ENCODE results near the gene PRKCSH. TPM values are rescaled to one million over a fixed set of nuclear protein-coding genes. Genes with fewer than 3 reads are reported as not detected.
"Not testable (repeated sequence)": the region's sequence is repeated elsewhere in the genome, so short reads cannot be mapped to it uniquely, and the experiment has no call there.

The PRKCSH gene
- total RNA-seq, 1 experiment from 2014 or later = 399 TPM

- no peak for ATAC-seq
- H3K9me3 ChIP-seq (ENCODE audit: control insufficient read depth, insufficient read depth, low read depth, low read length) = no peaks in the 10 kb centered on the region
- no TSS peak for BruUV-seq (replicated peaks)
- ChIA-PET CTCF (no interaction called here), POLR2A (no interaction called here)
- DNase-seq (ENCODE audit: low read depth, low spot score) = no peak
- no peak overlapping the region for H3K27ac ChIP-seq (ENCODE audit: low read length)
- H3K27me3 ChIP-seq (ENCODE audit: control insufficient read depth, insufficient read depth, low read length) = no peaks in the 10 kb centered on the region
- no peaks in the 10 kb centered on the region for H3K4me1 ChIP-seq (ENCODE audit: control insufficient read depth, insufficient read depth, low read length)
- H3K4me3 ChIP-seq (ENCODE audit: low read depth in 2 of 2, low read length in 2 of 2) = no peak overlapping the region
- TF ChIP-seq, protein P1, sequence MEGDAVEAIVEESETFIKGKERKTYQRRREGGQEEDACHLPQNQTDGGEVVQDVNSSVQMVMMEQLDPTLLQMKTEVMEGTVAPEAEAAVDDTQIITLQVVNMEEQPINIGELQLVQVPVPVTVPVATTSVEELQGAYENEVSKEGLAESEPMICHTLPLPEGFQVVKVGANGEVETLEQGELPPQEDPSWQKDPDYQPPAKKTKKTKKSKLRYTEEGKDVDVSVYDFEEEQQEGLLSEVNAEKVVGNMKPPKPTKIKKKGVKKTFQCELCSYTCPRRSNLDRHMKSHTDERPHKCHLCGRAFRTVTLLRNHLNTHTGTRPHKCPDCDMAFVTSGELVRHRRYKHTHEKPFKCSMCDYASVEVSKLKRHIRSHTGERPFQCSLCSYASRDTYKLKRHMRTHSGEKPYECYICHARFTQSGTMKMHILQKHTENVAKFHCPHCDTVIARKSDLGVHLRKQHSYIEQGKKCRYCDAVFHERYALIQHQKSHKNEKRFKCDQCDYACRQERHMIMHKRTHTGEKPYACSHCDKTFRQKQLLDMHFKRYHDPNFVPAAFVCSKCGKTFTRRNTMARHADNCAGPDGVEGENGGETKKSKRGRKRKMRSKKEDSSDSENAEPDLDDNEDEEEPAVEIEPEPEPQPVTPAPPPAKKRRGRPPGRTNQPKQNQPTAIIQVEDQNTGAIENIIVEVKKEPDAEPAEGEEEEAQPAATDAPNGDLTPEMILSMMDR (IDR thresholded peaks at IDR 0.05) = no peak
- TF ChIP-seq SIN3A (IDR thresholded peaks at IDR 0.05; ENCODE audit: borderline replicate concordance, insufficient read depth, low read depth, low read length) (no peak), TCF7L2 (IDR thresholded peaks at IDR 0.05; ENCODE audit: low read depth, low read length) (no peak), REST (IDR thresholded peaks at IDR 0.05; ENCODE audit: insufficient read depth in 1 of 2, low read depth in 2 of 2, low read length in 1 of 2) (no peak), POLR2AphosphoS5 (IDR thresholded peaks at IDR 0.05; ENCODE audit: low read depth, low read length) (no peak)
- H3K36me3 ChIP-seq (ENCODE audit: control insufficient read depth, insufficient read depth, low read length) = no peaks in the 10 kb centered on the region
- in situ Hi-C loops (cut with HindIII; ENCODE audit: low pct_unique_long_range_greater_than_20kb, low sequenced_read_pairs) = no loop called here
- intact Hi-C loops (cut with micrococcal nuclease; ENCODE audit: unreplicated experiment) = no loop called here
These were observed 22.4 kb downstream of the PRKCSH start for GRCh38 chr19:11457831-11458230.

DNA sequence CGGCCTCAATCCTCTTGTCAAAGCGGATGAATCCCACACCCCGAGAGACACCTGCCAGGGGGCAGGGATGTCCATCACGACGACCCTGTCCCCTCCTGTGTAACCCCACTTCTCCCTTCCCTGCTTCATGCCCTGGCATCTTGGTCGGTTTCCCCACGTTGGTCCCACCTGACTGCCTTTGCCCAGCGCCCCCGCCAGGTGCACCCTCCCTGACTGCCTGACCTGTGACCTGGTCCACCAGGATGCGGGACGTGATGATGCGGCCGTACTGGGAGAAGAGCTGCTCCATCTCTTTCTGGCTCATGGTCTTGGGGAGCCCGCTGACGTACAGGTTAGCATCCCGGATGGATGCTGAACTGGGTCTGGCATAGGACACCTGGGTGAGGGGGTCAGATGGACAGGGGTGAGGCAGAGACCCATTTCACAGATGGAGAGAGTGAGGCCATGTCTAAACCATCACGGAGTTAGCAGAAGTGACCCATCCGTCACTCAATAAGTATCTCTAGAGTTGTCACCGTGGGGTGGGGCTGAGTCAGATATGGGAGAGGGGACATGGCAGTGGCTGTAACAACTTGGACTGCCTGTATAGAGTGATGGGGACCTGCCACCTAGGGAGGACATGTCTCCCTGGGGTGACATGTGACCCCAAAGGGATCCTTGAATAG lies 22.9 kb downstream of the PRKCSH start:
- no TSS peak for BruUV-seq (replicated peaks)
- Histone ChIP-seq H3K9me3 (ENCODE audit: control insufficient read depth, insufficient read depth, low read depth, low read length) (no peaks in the 10 kb centered on the region), H3K27ac (ENCODE audit: low read length) (no peak overlapping the region), H3K36me3 (ENCODE audit: control insufficient read depth, insufficient read depth, low read length) (no peaks in the 10 kb centered on the region), H3K4me3 (ENCODE audit: low read depth in 2 of 2, low read length in 2 of 2) (no peak overlapping the region), H3K4me1 (ENCODE audit: control insufficient read depth, insufficient read depth, low read length) (no peaks in the 10 kb centered on the region), H3K27me3 (ENCODE audit: control insufficient read depth, insufficient read depth, low read length) (no peaks in the 10 kb centered on the region)
- POLR2A ChIA-PET = no interaction called here
- no peak for ATAC-seq
- intact Hi-C loops (cut with micrococcal nuclease; ENCODE audit: unreplicated experiment) = no loop called here
- in situ Hi-C loops (cut with HindIII; ENCODE audit: low pct_unique_long_range_greater_than_20kb, low sequenced_read_pairs) = no loop called here
- DNase-seq (ENCODE audit: low read depth, low spot score) = no peak
- CTCF ChIA-PET = interaction anchor here (0.7 kb wide), 1 partner anchor 100 kb away, joined by 4 read pairs; no protein-coding TSS in a partner anchor
- TF ChIP-seq REST (IDR thresholded peaks at IDR 0.05; ENCODE audit: insufficient read depth in 1 of 2, low read depth in 2 of 2, low read length in 1 of 2) (no peak), TCF7L2 (IDR thresholded peaks at IDR 0.05; ENCODE audit: low read depth, low read length) (no peak), SIN3A (IDR thresholded peaks at IDR 0.05; ENCODE audit: borderline replicate concordance, insufficient read depth, low read depth, low read length) (no peak), POLR2AphosphoS5 (IDR thresholded peaks at IDR 0.05; ENCODE audit: low read depth, low read length) (no peak)
- TF ChIP-seq, protein P1 (IDR thresholded peaks at IDR 0.05) = no peak

- DNase-seq (ENCODE audit: low read depth, low spot score); H3K27ac ChIP-seq (ENCODE audit: low read length); ATAC-seq; intact Hi-C loops (cut with micrococcal nuclease; ENCODE audit: unreplicated experiment); H3K9me3 ChIP-seq (ENCODE audit: control insufficient read depth, insufficient read depth, low read depth, low read length); BruUV-seq (replicated peaks); H3K4me1 ChIP-seq (ENCODE audit: control insufficient read depth, insufficient read depth, low read length); in situ Hi-C loops (cut with HindIII; ENCODE audit: low pct_unique_long_range_greater_than_20kb, low sequenced_read_pairs); H3K36me3 ChIP-seq (ENCODE audit: control insufficient read depth, insufficient read depth, low read length); H3K4me3 ChIP-seq (ENCODE audit: low read depth in 2 of 2, low read length in 2 of 2); H3K27me3 ChIP-seq (ENCODE audit: control insufficient read depth, insufficient read depth, low read length); POLR2A ChIA-PET: not testable (repeated sequence)
- CTCF ChIA-PET = interaction anchor here (0.7 kb wide), 2 partner anchors 11 to 100 kb away, joined by 4 read pairs; no protein-coding TSS in a partner anchor
These were observed 23.5 kb downstream of the PRKCSH start for GRCh38 chr19:11458912-11459311.

All from Panc1 (cell line).